Astrocyte (in vitro differentiated cells and primary cell): ENCODE measurements around the gene ATXN1. TPM values are rescaled to one million over a fixed set of nuclear protein-coding genes. Genes with fewer than 3 reads are reported as not detected.

Experiments used
- DNase-seq: peaks from one replicate; pipeline ENCODE4 v3.0.0-alpha.2; 2010; ENCODE audit warnings: low read depth
- FAIRE-seq: peaks from 2 replicates; lab custom pipeline; 2011; peaks lifted over from hg19 to GRCh38; lab: Jason Lieb, UNC
- H2AFZ ChIP-seq: 2 replicates; pipeline ENCODE4 v1.6.0; 2012; ENCODE audit warnings: low read depth, low read length, inconsistent platforms
- H3K27ac ChIP-seq: 2 replicates; pipeline ENCODE4 v1.5.1; 2011; ENCODE audit warnings: low read depth, low read length, inconsistent platforms
- H3K27me3 ChIP-seq: 2 replicates; pipeline ENCODE4 v1.6.0; 2011; ENCODE audit warnings: low read length, inconsistent platforms; ENCODE audit not compliant: insufficient read depth
- H3K36me3 ChIP-seq: 2 replicates; pipeline ENCODE4 v1.5.1; 2011; ENCODE audit warnings: low read length, inconsistent platforms; ENCODE audit not compliant: insufficient read depth
- H3K4me1 ChIP-seq: 2 replicates; pipeline ENCODE4 v1.5.1; 2011; ENCODE audit warnings: low read length, inconsistent platforms; ENCODE audit not compliant: insufficient read depth
- H3K4me2 ChIP-seq: 2 replicates; pipeline ENCODE4 v1.6.0; 2012; ENCODE audit warnings: low read length, inconsistent platforms
- H3K4me3 ChIP-seq: 2 replicates; pipeline ENCODE4 v1.5.1; 2011; ENCODE audit warnings: low read depth, mild to moderate bottlenecking, low read length, inconsistent platforms; ENCODE audit not compliant: insufficient read depth
- H3K79me2 ChIP-seq: 2 replicates; pipeline ENCODE4 v1.6.0; 2012; ENCODE audit warnings: mild to moderate bottlenecking, low read length, inconsistent platforms; ENCODE audit not compliant: insufficient read depth
- H3K9ac ChIP-seq: 2 replicates; pipeline ENCODE4 v1.6.0; 2012; ENCODE audit warnings: mild to moderate bottlenecking, low read length, inconsistent platforms
- H3K9me3 ChIP-seq: 2 replicates; pipeline ENCODE4 v1.5.1; 2012; ENCODE audit warnings: low read depth, mild to moderate bottlenecking, low read length, inconsistent platforms; ENCODE audit not compliant: insufficient read depth
- H4K20me1 ChIP-seq: 2 replicates; pipeline ENCODE4 v1.6.0; 2012; ENCODE audit warnings: low read length, inconsistent platforms; ENCODE audit not compliant: insufficient read depth
- H3K27ac Mint-ChIP-seq: one replicate; pipeline ENCODE4 v1.8.0; 2021; ENCODE audit warnings: mild to moderate bottlenecking, mixed read lengths; ENCODE audit not compliant: unreplicated experiment
- H3K27me3 Mint-ChIP-seq: one replicate; pipeline ENCODE4 v1.8.0; 2021; ENCODE audit warnings: low read depth, mixed read lengths; ENCODE audit not compliant: unreplicated experiment
- H3K36me3 Mint-ChIP-seq: one replicate; pipeline ENCODE4 v1.8.0; 2021; ENCODE audit warnings: low read depth, mixed read lengths; ENCODE audit not compliant: unreplicated experiment
- H3K4me1 Mint-ChIP-seq: one replicate; pipeline ENCODE4 v1.8.0; 2021; ENCODE audit warnings: low read depth, mixed read lengths; ENCODE audit not compliant: unreplicated experiment
- H3K4me3 Mint-ChIP-seq: one replicate; pipeline ENCODE4 v1.8.0; 2021; ENCODE audit warnings: mild to moderate bottlenecking, moderate library complexity, mixed read lengths; ENCODE audit not compliant: unreplicated experiment
- H3K9me3 Mint-ChIP-seq: one replicate; pipeline ENCODE4 v1.8.0; 2021; ENCODE audit warnings: mild to moderate bottlenecking, mixed read lengths; ENCODE audit not compliant: unreplicated experiment
- CTCF ChIP-seq: IDR thresholded peaks from 2 replicates; pipeline ENCODE4 v1.5.1; 2011; ENCODE audit warnings: low read depth, mild to moderate bottlenecking, inconsistent platforms, low read length, moderate library complexity; ENCODE audit not compliant: insufficient read depth
- EZH2 ChIP-seq: IDR thresholded peaks from 2 replicates; pipeline ENCODE4 v1.6.1; 2012; ENCODE audit warnings: mild to moderate bottlenecking, low read length, inconsistent platforms; ENCODE audit not compliant: insufficient read depth
- total RNA-seq: library from RNA; stranded (reverse); gene quantifications from 2 replicates; pipeline ENCODE4 v1.2.1, GENCODE V29; 2021

ATXN1 gene
- total RNA-seq, 1 donor from 2014 or later: 70.9 TPM

DNA sequence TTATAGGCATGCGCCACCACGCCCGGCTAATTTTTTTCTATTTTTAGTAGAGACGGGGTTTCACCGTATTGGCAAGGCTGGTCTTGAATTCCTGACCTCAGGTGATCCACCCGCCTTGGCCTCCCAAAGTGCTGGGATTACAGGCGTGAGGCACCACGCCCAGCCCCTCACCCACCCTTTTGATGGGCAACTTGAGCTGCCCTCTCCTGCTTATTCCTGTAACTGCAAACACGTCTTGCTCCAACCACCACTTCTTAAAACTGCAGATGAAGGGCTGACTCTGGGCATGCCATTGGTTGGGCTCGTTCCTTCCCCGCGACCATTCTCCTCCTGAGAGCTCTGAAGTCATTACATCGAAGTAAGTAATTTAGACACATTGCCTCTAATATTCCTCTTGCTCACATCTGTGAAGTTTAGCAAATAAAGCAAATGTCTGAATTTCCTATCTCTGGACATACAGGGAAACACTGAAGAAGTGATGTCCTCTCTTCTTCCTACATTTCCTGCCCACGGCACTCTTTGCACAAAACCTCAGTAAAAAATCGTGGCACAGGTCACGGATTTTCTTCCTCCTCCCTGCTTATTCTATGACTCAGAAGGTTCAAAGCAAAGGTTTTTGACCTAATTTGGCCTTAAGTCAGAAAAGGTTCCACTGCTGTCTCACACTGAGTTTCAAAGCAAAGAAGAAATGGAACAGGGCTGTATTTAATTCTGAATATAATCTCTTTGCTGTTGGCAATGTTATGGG lies 405.4 kb downstream of the ATXN1 start:
- H3K36me3 Mint-ChIP-seq: peaks cover 7% of the 10 kb centered on the region
- Histone ChIP-seq H3K27ac (no peak overlapping the region), H3K4me1 (peaks cover 19% of the 10 kb centered on the region), H3K27me3 (no peaks in the 10 kb centered on the region), H4K20me1 (peaks cover 4% of the 10 kb centered on the region), H2AFZ (no peak overlapping the region), H3K9me3 (no peaks in the 10 kb centered on the region), H3K36me3 (no peaks in the 10 kb centered on the region), H3K79me2 (no peaks in the 10 kb centered on the region), H3K4me3 (no peak overlapping the region), H3K4me2 (peak overlapping the region; percentile 27), H3K9ac (peak overlapping the region; percentile 28)
- TF ChIP-seq CTCF: no peak
- TF ChIP-seq EZH2: no peak
- peaks cover 34% of the 10 kb centered on the region for H3K4me1 Mint-ChIP-seq
- FAIRE-seq (no peak), DNase-seq (no peak)
- H3K4me3 Mint-ChIP-seq: peak overlapping the region; percentile 37
- H3K27ac Mint-ChIP-seq: peak overlapping the region; percentile 88
- H3K9me3 Mint-ChIP-seq: peaks cover 2% of the 10 kb centered on the region
- no peaks in the 10 kb centered on the region for H3K27me3 Mint-ChIP-seq

DNA sequence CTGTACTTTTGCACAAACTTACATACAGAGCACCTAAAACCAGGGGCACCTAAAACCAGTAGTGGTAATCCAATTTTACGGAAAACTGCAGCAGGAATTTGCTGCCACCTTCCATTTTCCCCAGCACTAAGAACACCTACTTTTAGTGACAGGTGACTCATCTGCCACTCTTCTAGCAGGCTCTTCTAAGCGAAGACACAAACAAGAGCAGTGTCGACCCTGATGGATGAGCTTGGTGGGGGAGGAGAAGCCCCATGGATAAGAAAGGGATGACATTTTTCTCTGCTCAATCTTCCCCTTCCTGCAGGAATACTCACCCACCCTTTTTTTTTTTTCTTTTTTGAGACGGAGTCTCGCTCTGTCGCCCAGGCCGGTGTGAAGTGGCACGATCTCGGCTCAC lies 406.0 kb downstream of the ATXN1 start:
- Mint-ChIP-seq H3K27me3 (no peaks in the 10 kb centered on the region), H3K9me3 (peaks cover 2% of the 10 kb centered on the region), H3K4me1 (peaks cover 34% of the 10 kb centered on the region), H3K27ac (peak overlapping the region; percentile 53), H3K4me3 (no peak overlapping the region), H3K36me3 (peaks cover 7% of the 10 kb centered on the region)
- Histone ChIP-seq H3K4me3 (no peak overlapping the region), H3K4me1 (peaks cover 19% of the 10 kb centered on the region), H3K27ac (no peak overlapping the region), H4K20me1 (no peaks in the 10 kb centered on the region), H3K36me3 (no peaks in the 10 kb centered on the region), H3K79me2 (no peaks in the 10 kb centered on the region), H3K9ac (no peak overlapping the region), H3K9me3 (no peaks in the 10 kb centered on the region), H3K27me3 (no peaks in the 10 kb centered on the region), H3K4me2 (no peak overlapping the region), H2AFZ (no peak overlapping the region)
- no peak for TF ChIP-seq CTCF
- TF ChIP-seq EZH2: no peak
- FAIRE-seq: no peak
- DNase-seq: no peak

DNA sequence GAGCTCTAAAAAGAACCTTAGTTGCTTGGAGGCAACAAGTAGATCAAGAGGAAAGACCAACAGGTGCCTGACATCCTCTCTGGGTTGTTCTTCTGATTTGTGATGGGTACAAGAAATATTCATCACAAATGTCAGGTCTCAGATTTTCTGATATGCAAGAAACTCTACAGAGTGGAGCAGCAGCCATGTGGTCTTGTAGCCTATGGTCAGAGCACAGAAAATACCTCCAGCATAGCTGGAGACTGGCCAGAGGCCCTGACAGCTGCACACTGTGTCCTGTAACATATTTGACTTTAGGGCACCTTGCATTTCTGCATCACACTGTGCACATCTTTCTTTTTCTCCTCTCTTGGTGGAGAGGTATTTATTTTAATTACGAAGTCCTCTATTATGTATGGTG lies 406.6 kb downstream of the ATXN1 start:
- no peak for DNase-seq
- H3K4me3 ChIP-seq: no peak overlapping the region
- peaks cover 34% of the 10 kb centered on the region for H3K4me1 Mint-ChIP-seq
- FAIRE-seq: no peak
- no peaks in the 10 kb centered on the region for H3K36me3 ChIP-seq
- H3K27ac ChIP-seq: no peak overlapping the region
- H4K20me1 ChIP-seq: no peaks in the 10 kb centered on the region
- no peaks in the 10 kb centered on the region for H3K9me3 ChIP-seq
- H3K27me3 ChIP-seq: no peaks in the 10 kb centered on the region
- TF ChIP-seq CTCF (no peak), EZH2 (no peak)
- no peak overlapping the region for H2AFZ ChIP-seq
- H3K27me3 Mint-ChIP-seq: no peaks in the 10 kb centered on the region
- H3K9ac ChIP-seq: no peak overlapping the region
- H3K4me2 ChIP-seq: no peak overlapping the region
- peaks cover 19% of the 10 kb centered on the region for H3K4me1 ChIP-seq
- no peaks in the 10 kb centered on the region for H3K79me2 ChIP-seq
- H3K4me3 Mint-ChIP-seq: no peak overlapping the region
- no peak overlapping the region for H3K27ac Mint-ChIP-seq
- H3K9me3 Mint-ChIP-seq: peaks cover 2% of the 10 kb centered on the region
- H3K36me3 Mint-ChIP-seq: peaks cover 7% of the 10 kb centered on the region
